MCF 10A (cell line): ENCODE data around the gene HMGCS2. TPM values are rescaled to one million over a fixed set of nuclear protein-coding genes. Genes with fewer than 3 reads are reported as not detected.

Source experiments
- BruUV-seq: library from RNA; stranded (reverse); fragments of 400-500 nt; replicated peaks from 2 replicates; lab custom pipeline; 2021; lab: Mats Ljungman, UMichigan
- CTCF ChIA-PET: fragments of 300-600 bp; sonication (Branson Sonifier 250); formaldehyde crosslinking; extraction: SDS; loops from one replicate; lab custom pipeline; 2021; ENCODE audit warnings: antibody characterized with exemption, inconsistent platforms; lab: Yijun Ruan, JAX
- POLR2A ChIA-PET: fragments of 300-600, 350-650 bp; sonication (Branson Sonifier 250); formaldehyde crosslinking; extraction: SDS; loops from one replicate; lab custom pipeline; 2020; ENCODE audit warnings: antibody characterized with exemption, inconsistent platforms; lab: Yijun Ruan, JAX
- DNase-seq: peaks from one replicate; pipeline ENCODE4 v3.0.0-alpha.2; 2018; ENCODE audit not compliant: unreplicated experiment
- H3K27ac Mint-ChIP-seq: one replicate; pipeline ENCODE4 v1.8.0; 2022; ENCODE audit warnings: mild to moderate bottlenecking, low read depth, mixed read lengths; ENCODE audit not compliant: unreplicated experiment
- H3K27me3 Mint-ChIP-seq: one replicate; pipeline ENCODE4 v1.8.0; 2022; ENCODE audit warnings: mixed read lengths; ENCODE audit not compliant: insufficient read depth, unreplicated experiment
- H3K36me3 Mint-ChIP-seq: one replicate; pipeline ENCODE4 v1.8.0; 2022; ENCODE audit warnings: mild to moderate bottlenecking, moderate library complexity, mixed read lengths; ENCODE audit not compliant: insufficient read depth, unreplicated experiment
- H3K4me1 Mint-ChIP-seq: one replicate; pipeline ENCODE4 v1.8.0; 2022; ENCODE audit warnings: mixed read lengths; ENCODE audit not compliant: insufficient read depth, unreplicated experiment
- H3K4me3 Mint-ChIP-seq: one replicate; pipeline ENCODE4 v1.8.0; 2022; ENCODE audit warnings: mild to moderate bottlenecking, moderate library complexity, mixed read lengths; ENCODE audit not compliant: unreplicated experiment
- H3K9me3 Mint-ChIP-seq: one replicate; pipeline ENCODE4 v1.8.0; 2022; ENCODE audit warnings: mixed read lengths; ENCODE audit not compliant: unreplicated experiment
- intact Hi-C: fragments of 100-400 bp; cut with micrococcal nuclease; formaldehyde crosslinking; loops from 2 replicates; pipeline ENCODE4 v1.14.1; 2022
- total RNA-seq: library from RNA; stranded (reverse); gene quantifications from 2 replicates; pipeline ENCODE4 v1.2.3, GENCODE V29; 2022
- TF ChIP-seq, protein P1 (sequence below): fragments of 200-600 bp; IDR thresholded peaks from one replicate; pipeline ENCODE4 v1.8.0; 2022; ENCODE audit warnings: antibody characterized with exemption, mild to moderate bottlenecking; ENCODE audit not compliant: unreplicated experiment

Gene HMGCS2
- total RNA-seq, 1 experiment from 2014 or later: not detected

DNA sequence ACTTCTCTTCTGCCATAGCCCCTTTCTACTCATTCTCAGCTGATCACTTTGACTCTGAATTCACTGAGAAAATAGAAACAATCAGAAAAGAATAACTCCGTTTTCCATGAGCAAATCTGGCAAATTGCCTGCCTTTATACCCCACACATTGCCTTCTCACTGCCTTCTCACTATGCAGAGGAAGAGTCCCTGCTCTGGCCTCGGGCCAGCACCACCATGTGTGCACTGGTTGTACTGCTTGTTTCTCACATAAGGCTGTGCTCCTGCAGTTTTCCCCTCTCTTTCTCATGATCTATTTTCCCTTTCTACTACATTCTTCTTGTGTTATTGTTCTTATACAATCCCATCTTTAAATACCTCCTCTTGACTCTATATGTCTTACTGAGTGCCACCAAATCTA, 2.3 kb upstream of the HMGCS2 start:
- TF ChIP-seq, protein P1, sequence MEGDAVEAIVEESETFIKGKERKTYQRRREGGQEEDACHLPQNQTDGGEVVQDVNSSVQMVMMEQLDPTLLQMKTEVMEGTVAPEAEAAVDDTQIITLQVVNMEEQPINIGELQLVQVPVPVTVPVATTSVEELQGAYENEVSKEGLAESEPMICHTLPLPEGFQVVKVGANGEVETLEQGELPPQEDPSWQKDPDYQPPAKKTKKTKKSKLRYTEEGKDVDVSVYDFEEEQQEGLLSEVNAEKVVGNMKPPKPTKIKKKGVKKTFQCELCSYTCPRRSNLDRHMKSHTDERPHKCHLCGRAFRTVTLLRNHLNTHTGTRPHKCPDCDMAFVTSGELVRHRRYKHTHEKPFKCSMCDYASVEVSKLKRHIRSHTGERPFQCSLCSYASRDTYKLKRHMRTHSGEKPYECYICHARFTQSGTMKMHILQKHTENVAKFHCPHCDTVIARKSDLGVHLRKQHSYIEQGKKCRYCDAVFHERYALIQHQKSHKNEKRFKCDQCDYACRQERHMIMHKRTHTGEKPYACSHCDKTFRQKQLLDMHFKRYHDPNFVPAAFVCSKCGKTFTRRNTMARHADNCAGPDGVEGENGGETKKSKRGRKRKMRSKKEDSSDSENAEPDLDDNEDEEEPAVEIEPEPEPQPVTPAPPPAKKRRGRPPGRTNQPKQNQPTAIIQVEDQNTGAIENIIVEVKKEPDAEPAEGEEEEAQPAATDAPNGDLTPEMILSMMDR: no peak
- Mint-ChIP-seq H3K9me3 (no peaks in the 10 kb centered on the region), H3K4me3 (no peak overlapping the region), H3K27me3 (no peaks in the 10 kb centered on the region), H3K27ac (no peak overlapping the region), H3K36me3 (no peaks in the 10 kb centered on the region), H3K4me1 (peaks cover 5% of the 10 kb centered on the region)
- no TSS peak for BruUV-seq
- DNase-seq: no peak
- intact Hi-C loops: no loop called here
- ChIA-PET POLR2A (no interaction called here), CTCF (interaction anchor here (1.1 kb wide), 1 partner anchor 13 kb away, joined by 7 read pairs; no protein-coding TSS in a partner anchor)

DNA sequence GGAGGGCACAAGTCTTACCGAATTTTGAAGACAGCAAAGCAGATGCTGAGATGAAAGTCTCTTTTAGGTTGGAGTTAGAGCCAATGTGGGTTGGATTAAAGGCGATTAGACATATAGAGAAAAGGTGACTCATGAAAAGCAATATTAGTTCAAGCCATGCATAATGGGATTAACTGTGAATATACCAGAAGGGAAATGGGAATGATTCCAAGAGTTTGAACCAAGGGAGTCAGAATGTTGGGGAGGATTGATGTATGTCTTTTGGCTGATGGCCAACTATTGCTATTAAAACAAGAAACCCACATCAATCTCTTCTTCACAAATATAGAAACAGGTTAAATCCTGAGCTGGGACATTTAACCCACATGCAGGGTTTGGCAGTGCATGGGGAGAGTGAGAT, 1.2 kb downstream of the HMGCS2 start:
- no TSS peak for BruUV-seq
- H3K27me3 Mint-ChIP-seq: no peaks in the 10 kb centered on the region
- H3K4me1 Mint-ChIP-seq: peaks cover 5% of the 10 kb centered on the region
- H3K4me3 Mint-ChIP-seq: no peak overlapping the region
- TF ChIP-seq, protein P1: no peak
- H3K27ac Mint-ChIP-seq: no peak overlapping the region
- intact Hi-C loops: no loop called here
- POLR2A ChIA-PET: no interaction called here
- H3K9me3 Mint-ChIP-seq: no peaks in the 10 kb centered on the region
- H3K36me3 Mint-ChIP-seq: no peaks in the 10 kb centered on the region
- CTCF ChIA-PET: interaction anchor here (0.9 to 1.4 kb wide), 2 partner anchors 15 to 91 kb away, joined by 3 to 5 read pairs; no protein-coding TSS in a partner anchor
- no peak for DNase-seq

DNA sequence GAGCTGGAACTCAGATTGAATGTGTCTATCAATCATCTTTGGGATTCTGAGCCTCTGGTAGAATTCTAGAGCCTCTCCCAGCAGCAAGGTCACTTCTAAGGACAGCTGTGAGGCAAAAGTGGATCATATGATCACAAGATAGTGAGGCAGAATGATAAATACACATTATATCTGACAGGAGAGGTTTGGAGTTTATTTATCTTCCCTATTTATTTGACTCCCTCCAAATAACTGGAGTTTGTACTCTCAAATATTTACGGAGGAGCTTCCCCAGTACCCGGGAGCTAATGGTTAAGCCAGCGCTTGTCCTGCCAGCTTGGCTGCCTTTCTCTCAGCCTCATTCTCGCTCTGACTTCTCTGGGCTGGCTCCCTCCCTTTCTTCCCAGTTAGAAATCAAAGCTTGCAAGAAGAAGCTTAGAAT, 2.3 kb downstream of the HMGCS2 start:
- TF ChIP-seq, protein P1: no peak
- ChIA-PET POLR2A (no interaction called here), CTCF (interaction anchor here (0.6 to 1.4 kb wide), 4 partner anchors 10 to 120 kb away, joined by 3 to 8 read pairs (median 4); no protein-coding TSS in a partner anchor)
- no peak for DNase-seq
- Mint-ChIP-seq H3K27me3 (no peaks in the 10 kb centered on the region), H3K4me1 (peaks cover 5% of the 10 kb centered on the region), H3K27ac (no peak overlapping the region), H3K4me3 (no peak overlapping the region), H3K36me3 (no peaks in the 10 kb centered on the region), H3K9me3 (no peaks in the 10 kb centered on the region)
- intact Hi-C loops: no loop called here
- BruUV-seq: no TSS peak

DNA sequence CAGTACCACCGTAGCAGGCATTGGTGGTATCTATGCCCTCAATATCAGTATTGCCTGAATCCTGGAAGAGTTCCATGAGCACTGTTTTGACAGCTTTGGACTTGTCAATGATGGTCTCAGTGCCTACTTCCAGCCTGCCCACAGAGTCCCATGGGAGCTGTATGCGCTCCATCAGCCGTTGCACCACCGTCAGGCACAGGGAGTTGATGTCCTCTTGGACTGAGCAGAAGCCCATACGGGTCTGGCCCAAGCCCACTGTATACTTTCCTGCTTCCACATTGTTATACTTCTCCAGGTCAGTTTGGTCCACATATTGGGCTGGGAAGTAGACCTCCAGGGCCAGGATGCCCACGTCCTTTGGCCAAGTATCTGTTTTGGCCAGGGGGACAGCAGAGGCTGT, 4.5 kb downstream of the HMGCS2 start:
- no peaks in the 10 kb centered on the region for H3K9me3 Mint-ChIP-seq
- POLR2A ChIA-PET: no interaction called here
- BruUV-seq: no TSS peak
- peaks cover 5% of the 10 kb centered on the region for H3K4me1 Mint-ChIP-seq
- H3K27me3 Mint-ChIP-seq: no peaks in the 10 kb centered on the region
- no peak overlapping the region for H3K27ac Mint-ChIP-seq
- no peaks in the 10 kb centered on the region for H3K36me3 Mint-ChIP-seq
- TF ChIP-seq, protein P1: no peak
- intact Hi-C loops: no loop called here
- no peak for DNase-seq
- no peak overlapping the region for H3K4me3 Mint-ChIP-seq
- CTCF ChIA-PET: interaction anchor here (0.6 to 1.8 kb wide), 2 partner anchors 19 to 42 kb away, joined by 3 to 8 read pairs; no protein-coding TSS in a partner anchor
